Stimulated activated CD8-positive, alpha-beta memory T cell treated with anti-CD3 and anti-CD28 coated beads, Interleukin-4, amount 100 ng/mL, for 4 hours (primary cell): ENCODE measurements around the gene STMN3.
A peak's percentile ranks its signal among the peaks of the same experiment; 100 is the strongest.
"Not testable (repeated sequence)": the region's sequence is repeated elsewhere in the genome, so short reads cannot be mapped to it uniquely, and the experiment has no call there.

Experiments used
- DNase-seq, 2 donors: peaks; one replicate each; pipeline ENCODE4 v3.0.0-alpha.2; 2020; ENCODE audit warnings: low read depth in 2 of 2, low spot score in 1 of 2

The STMN3 gene

DNA sequence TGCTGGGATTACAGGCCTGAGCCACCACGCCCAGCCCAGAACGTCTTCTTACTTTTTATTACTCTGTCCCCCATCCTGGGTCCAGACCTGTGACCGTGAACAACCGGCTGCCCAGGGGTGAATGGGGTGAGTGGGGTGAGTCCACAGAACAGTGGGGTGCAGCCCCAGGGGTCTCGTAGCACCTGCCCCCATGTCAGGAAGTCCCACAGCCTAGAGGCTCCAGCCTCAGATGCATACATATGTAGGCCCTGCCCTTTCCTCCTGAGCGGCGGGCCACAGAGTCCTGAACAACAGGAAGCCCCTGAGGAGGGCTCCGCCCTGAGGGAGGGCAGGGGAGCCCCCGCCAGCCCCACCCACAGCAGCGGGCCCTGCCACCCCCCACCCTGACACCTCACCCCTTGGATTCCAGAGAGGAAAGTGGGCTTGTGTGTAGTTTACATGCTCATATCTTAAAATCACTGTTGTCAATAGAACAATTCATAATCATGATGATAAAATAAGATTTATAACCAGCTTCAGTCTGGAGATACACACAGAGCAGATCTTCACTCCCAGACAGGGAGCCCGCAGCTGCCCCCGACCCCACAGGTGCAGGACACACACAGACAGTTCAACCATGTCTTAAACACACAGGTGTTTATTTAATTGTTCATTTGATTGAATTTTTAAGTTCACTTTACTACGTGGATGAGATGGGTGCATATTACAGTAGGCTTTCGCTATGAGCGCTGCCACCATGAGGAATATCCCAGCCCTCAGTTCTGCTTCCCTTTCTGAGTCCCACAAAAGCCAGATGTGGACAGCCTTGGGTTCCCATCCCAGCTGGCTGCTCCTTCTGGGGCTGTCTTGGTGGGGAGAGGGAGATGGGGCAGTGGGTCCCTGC lies 13.9 kb downstream of the STMN3 start:
- peak in 1 of 2 donors; percentile 50 for DNase-seq

DNA sequence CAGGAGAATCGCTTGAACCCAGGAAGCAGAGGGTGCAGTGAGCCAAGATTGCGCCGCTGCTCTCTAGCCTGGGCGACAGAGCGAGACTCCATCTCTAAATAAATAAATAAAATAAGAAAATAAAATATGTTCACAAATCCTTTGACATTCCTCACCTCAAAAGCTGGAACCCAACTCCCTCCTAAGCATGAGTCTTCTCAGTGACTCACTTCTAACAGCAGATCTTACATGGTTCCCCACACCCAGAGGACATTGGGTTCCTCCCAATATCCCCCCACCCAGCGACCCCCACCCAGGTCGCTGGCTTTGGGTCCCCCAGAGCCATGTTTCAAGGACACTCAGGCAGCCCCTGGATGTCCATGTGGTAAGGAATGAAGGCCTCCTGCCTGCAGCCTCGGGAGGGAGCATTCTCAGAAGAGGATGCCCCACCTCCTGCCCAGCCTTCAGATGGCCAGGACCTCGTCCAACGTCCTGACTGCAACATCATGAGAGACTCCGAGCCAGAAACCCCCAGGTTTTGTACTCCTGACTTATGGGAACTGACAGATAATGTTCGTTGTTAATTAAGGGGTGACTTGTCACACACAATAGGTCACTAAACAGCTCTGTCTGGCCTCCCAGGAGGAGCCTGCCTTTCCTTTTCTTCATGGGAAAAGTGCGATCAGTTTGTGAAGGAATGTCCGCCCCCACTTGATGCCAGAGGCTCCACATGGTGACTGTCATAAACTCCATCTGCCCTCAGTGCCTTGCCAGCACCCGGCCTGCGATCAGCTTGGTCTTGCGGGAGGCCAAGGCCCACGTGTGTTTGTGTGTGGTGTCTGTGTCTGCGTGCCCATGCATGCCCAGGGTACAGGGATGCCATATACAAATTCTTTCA lies 16.2 kb downstream of the STMN3 start:
- DNase-seq = no peak

GRCh38 chr20:63635431-63636141 lies 17.6 kb downstream of the STMN3 start:
- DNase-seq = peak; percentile 50 to 56

GRCh38 chr20:63633732-63634131 lies 19.5 kb downstream of the STMN3 start:
- DNase-seq = no peak

DNA sequence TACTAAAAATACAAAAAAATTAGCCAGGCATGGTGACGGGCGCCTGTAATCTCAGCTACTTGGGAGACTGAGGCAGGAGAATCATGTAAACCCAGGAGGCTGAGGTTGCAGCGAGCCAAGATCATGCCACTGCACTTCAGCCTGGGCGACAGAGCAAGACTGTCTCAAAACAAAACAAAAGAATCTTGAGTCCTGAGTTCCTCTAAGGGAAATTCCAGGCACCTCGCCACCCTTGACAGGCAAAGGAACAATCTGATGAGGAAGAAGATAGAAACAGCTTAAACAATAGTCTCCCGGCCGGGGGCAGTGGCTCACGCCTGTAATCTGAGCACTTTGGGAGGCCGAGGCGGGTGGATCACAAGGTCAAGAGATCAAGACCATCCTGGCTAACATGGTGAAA lies 21.8 kb downstream of the STMN3 start:
- DNase-seq = not testable (repeated sequence)

DNA sequence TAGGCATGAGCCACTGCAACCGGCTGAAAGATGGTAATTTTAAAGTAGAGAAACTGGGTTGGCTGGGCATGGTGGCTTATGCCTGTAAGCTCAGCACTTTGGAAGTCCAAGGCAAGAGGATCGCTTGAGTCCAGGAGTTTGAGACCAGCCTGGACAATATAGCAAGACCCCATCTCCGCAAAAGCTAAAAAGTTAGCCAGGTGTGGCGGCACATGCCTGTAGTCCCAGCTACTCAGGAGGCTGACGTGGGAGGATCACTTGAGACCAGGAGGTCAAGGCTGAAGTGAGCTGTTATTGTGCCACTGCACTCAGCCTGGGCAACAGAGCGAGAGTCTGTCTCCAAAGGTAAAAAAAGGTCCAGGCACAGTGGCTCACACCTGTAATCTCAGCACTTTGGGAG lies 22.3 kb downstream of the STMN3 start:
- DNase-seq = not testable (repeated sequence)

- DNase-seq = peak in 1 of 2 donors; percentile 30
Measured at GRCh38 chr20:63628246-63628975, 24.8 kb downstream of the STMN3 start.

GRCh38 chr20:63627751-63628245 lies 25.4 kb downstream of the STMN3 start:
- no peak for DNase-seq

DNA sequence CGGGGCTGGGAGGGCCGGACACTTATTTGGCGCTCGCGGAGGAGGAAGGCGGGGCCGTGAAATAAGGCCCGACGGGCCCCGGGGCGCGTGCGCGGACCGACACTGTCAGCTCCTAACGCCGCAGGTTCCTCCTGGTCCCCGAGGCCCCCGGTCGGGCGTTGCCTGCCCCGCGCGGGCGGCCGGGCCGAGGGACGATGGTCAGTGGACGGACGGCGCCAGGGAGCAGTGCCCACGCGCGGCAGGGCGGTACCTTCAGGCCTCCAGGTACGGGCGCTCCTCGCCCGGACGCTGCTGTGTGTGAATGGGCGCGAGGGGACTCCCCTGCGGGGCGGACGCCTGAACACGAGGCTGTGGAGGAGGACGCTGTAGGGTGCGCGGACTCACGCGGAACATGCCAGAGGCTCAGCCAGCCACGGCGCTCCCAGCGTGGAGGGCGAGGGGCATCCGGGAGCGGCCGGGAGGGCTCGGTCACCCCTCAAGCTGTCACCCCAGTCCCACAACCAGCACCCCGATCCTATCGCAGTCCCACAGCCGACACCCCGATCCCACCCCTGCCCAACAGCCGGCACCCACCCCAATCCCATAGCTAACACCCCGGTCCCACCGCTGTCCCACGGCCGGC lies 26.0 kb downstream of the STMN3 start:
- peak; percentile 81 to 86 for DNase-seq

GRCh38 chr20:63626424-63627128 lies 26.6 kb downstream of the STMN3 start, which contains the start of gene GMEB2:
TSS of gene GMEB2 (minus strand) at chr20:63627101. CDS start at chr20:63619397, 7,704 bp downstream.
- DNase-seq = no peak

DNA sequence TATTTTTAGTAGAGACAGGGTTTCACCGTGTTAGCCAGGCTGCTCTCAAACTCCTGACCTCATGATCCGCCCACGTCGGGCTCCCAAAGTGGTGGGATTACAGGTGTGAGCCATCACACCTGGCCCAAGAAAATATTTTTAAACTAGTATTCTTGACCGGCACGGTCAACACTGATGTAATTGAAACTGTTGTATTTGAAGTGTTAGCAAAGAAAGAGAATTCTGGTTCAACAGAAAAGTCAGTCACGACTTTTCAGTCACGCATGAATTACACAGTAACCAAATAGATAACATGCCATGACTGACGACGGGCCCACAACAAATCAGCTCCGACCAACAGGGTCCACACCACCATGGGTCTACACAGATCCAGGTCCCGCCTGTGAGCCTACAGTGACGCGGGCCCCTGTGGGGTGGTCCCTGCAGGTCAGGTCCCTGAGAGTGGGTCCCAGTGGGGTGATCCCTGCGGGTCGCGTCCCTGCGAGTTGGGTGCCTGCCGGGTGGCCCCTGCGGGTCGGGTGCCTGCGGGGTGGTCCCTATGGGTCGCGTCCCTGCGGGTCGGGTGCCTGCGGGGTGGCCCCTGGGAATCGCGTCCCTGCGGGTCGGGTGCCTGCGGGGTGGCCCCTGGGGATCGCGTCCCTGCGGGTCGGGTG lies 27.3 kb downstream of the STMN3 start:
- no peak for DNase-seq

- DNase-seq = no peak
Measured at GRCh38 chr20:63624486-63624885, 28.7 kb downstream of the STMN3 start.

- DNase-seq = no peak
Measured at GRCh38 chr20:63622732-63623131, 30.5 kb downstream of the STMN3 start.

GRCh38 chr20:63622096-63622495 lies 31.1 kb downstream of the STMN3 start:
- no peak for DNase-seq

DNA sequence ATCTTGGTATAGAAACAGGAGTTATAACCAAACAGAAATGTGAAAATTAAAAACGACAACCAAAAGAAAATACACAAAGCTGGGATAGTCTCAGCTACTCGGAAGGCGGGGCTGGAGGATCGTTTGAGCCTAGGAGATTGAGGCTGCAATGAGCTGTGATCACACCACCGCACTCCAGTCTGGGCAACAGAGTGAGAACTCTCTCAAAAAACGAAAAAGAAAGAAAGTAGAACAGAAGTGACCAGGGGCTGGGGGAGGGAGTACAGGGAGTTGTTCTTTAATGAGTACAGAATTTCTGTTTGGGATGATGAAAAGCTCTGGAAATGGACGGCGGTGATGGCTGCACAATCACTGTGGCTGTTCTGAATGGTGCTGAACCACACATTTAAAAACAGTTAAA lies 32.2 kb downstream of the STMN3 start:
- DNase-seq = no peak

DNA sequence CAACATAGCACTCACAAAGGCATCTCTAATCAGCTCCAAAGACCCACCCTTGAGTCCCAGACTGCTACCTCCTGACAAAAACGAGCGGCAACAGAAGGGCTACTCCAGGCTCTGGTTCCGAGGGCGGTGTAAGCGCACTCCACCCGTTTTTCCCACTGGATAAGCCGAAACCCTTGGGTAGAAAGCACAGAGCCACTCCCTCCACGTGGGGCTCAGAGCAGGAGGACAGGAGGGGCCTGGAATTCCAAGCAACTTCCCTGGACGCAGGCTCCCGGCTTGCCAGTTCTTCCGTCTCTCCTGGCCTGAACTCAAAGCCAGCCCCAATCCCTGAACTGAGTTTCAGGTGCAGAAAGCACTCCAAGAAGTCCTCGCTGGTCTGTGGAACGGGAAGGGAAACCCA lies 33.7 kb downstream of the STMN3 start:
- DNase-seq = no peak

DNA sequence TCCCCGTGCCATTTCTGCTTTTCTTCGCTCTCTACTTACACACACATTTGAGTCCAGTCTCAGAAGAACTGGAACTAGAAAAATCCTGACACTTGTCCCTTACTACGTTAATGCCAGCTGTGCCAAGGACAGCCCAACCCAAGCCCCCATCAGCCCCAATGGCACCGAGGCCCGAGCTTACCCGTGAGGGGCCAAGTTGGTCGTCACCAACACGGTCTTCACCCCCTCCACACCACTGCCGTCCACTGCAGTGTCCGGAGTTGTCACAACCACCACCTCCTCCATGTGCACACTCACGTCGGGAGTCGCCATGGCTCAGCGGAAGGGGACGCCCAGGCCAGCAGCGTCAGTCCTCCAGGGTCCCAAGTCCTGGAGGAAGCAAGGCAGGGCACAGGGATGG lies 34.1 kb downstream of the STMN3 start:
- no peak for DNase-seq

- DNase-seq = no peak
Measured at GRCh38 chr20:63618291-63618980, 34.8 kb downstream of the STMN3 start.
